Hypothalamus (tissue), 51 donors: ENCODE results near the gene DLG2.

ENCODE experiments used
- DNase-seq, 51 donors: peaks; one replicate each; lab custom pipeline; 2025; lab: John Stamatoyannopoulos, UW

DLG2 gene

DNA sequence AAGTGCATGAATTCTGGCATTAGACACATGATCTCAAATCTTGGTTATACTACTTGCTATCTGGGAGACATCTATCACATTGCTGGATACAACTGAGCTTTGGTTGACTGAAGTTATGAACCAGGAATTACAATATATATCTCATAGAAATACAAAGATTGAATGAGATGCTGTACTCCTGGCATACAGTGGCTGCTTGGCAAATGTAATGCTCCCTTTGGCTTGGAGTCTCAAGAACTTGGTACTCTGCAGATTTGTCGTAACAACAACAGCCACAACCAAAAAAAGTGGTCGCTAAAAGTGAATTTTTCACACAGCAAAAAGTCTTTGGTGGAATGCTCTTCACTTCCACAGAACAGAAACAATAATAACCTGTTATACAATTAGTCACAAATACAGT lies 1082.6 kb downstream of the DLG2 start:
- DNase-seq, result no peak

DNA sequence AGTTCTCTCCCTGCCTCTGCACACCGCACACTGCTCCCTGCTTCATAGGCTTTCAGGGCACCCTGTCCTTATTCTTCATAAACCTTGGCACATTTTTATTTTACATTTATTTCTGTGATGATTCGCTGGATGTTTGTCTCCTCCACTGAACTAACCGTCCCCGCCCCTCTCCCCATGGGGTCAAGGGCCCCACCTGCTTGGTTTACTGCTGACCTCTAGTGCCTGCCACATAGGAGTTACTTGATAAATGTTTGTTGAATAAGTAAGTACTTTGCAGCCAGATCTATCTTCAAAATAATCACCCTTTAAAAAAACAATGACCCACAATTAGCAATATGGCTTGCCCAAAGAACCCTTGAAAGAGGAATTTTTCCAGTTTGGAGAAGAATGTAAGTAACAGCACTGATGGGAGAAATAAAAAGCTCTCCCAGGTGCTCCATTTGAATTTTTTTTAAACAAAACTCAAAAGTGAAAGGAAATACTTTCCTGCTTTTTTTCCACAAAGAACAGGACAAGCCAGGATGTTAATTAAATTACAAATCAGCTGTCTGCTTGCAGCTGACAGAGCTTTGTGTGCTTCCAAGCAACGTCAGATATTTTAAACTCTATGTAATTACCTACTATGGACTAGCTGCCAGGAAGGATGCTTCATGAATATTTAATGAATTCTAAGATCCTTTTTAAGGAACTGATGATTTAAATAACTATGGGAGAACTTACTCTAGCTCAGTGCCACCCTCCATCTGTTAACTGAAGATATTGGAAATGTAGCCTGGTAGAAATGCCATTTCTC lies 1083.6 kb downstream of the DLG2 start:
- DNase-seq, result peak in 1 of 51 donors; percentile 17

DNA sequence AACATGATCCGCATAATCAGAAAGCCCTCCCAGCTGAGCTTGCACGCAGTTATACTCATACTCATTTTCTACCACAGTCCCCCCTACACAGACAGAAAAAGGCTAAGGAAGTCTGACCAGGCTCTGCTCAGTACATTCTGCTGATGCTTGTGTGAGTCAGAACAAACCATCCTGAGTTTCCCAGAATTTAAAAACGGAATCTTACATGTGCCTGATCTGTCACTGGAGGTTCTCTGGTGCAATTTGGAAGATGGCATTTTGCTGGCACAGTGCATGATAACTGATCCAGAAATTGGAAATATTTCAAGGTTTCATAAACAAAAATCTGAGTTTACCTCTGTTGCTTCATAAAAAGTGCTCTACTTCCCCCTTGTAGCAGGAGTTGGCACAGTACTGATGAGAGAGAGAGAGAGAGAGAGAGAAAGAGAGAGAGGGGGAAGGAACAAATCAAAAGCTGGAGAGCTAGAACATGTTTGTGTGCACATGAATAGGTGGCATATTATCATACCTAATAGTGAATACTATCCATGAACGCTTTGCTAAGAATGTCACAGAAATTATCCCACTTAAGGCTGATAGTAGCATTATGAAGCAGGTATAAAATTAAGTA lies 1085.3 kb downstream of the DLG2 start:
- peak in 1 of 51 donors; percentile 64 for DNase-seq

DNA sequence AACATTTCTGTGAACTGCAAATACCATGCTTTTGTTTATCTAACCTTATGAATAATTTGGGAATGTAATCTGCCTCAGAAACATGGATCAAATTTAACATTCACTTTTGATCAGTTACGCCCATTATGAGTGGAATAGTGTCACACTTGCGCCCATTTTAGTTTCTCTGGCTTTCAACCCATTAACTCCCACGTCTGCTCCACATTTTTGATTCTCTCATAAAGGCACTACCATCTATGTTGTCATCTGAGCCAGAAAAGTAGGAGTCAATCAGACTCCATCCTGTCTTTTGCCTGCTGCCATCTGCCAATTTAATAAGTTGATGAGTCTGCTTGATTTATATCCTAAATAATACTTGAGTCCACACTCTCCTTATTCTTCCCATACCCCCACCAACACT lies 1090.7 kb downstream of the DLG2 start:
- no peak for DNase-seq

DNA sequence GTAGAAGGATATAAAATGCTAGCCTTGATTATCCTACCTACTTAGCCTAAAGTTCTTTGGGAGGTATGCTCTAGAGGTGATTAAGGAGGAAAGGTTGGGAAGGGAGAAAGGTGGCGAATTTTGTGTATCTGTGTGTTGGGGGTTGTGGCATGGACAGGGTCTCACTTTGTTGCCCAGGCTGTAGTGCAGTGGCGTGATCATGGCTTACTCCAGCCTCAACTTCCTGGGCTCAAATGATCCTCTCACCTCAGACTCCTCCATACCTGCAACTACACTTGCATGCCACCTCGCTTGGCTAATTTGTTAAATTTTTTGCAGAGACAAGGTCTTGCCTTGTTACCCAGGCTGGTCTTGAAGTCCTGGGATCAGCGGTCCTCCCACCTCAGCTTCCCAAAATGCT lies 1094.8 kb downstream of the DLG2 start:
- DNase-seq, result no peak

DNA sequence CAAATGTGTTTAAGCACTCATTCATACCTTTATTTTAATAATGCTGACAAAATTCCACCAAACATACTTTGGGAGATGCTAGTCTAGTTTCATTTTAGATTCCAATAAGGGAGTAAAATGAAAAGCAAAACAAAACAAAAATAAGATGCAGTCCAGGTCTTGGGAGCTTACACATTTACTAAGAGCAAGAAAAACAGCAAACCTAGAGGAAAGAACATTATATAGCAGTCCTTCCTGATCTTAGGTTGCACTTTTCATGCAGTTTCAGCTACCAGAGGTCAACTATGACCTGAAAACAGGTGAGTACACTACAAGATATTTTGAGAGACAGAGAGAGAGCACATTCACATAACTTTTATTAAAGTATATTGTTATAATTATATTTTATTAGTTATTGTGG lies 1100.9 kb downstream of the DLG2 start:
- DNase-seq, result no peak

DNA sequence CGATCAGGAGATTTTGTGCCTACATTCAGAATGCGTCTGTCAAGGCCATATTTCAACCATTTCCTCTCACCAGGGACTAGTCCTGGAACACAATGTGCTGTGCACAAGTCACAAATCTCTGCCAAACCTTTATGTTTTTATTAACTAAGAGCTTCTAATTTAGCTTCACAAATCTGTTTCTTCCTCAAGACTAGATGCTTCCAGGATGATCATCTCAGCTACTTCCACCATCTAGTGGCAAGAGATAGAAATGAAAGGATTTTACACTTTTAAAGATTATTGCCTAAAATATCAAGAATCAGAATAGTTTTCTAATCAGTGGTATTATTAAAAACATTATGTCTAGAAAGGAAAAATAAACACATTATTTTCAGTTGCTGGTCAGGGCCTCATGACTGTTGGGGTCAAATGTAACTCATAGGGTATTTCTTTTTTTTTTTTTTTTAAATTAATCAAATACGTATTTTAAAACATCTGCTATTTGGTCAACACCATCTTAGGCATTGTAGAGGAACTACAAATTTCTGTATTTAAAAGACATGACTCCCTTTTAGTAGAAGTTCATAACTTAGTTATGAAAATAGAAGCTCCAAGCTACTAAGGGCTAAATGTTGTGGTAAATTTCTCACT lies 1102.6 kb downstream of the DLG2 start:
- peak in 1 of 51 donors; percentile 48 for DNase-seq

DNA sequence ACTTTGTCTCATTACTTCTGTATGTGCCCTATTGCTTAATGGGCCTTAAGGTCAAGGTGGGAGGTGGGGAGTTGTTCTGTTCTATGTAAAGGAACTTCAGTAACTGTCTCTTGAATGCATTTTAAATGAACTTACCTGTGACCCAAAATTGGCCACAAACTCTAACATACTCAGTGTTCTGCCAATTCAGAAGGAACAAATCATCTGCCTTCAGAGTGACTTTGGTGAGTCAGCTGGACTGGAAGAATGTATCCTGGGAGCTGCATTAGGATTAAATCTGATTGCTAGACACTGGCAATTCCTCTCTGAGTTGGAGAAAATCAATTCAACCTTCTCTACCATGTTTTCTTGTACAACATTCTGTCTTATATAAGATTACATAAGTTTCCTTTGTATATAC lies 1104.8 kb downstream of the DLG2 start:
- DNase-seq, result no peak

DNA sequence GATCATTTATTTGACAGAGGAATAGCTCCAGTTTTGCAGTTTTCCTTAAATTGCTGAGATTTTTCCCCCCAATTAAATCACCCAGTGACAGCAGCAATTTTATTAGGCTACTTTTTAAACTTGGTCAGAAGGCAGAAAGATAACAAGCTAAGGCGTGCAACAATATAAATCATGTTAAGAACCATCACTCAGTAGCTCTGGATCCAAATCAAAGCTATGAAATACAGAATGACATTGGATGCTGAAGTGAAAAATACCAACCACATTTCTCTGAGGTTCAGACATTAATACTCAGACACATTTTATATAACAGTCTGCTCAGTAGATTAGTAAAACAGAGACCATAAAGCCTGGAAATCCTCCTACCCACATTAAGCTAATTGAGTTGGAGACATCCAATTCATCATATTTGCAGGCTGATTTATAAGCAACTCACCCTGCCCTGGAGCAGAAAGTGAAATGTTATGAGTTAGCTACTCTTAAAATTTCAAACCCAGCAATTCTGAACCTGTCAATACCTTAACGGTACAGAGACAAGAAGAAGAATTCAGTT lies 1108.4 kb downstream of the DLG2 start:
- DNase-seq, result no peak

DNA sequence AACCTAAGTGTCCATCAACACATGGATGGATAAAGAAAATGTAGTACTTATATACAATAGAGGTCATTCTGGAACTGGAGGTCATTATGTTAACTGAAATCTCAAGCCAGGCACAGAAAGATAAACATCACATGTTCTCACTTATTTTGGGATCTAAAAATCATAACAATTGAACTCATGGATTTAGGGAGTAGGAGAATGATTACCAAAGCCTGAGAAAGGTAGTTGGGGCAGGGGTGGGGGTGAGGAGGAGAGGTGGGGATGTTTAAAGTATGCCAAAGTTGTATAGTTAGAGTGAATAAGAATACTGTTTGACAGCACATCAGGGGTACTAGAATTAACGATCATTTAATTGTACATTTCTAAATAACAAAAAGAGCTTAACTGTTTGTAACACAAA lies 1112.7 kb downstream of the DLG2 start:
- no peak for DNase-seq

DNA sequence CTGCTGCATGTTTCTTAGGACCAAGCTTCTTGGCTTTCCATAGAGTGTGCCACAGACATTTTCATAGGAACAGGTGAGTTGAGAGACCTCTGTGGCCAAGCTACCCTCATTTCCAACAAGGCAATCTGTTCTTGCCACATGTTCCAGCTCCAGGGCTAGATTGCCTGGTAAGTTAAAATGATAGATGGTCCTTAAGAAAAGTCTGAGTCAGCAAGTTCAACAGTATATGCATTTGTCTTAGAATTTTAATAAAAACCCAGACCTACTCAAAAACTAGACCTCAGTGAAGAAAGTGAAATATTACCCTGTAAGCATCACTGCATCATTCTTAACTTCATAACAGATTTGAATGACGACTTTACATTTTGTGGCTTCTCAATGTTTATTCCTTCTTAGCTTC lies 1123.6 kb downstream of the DLG2 start:
- no peak for DNase-seq

DNA sequence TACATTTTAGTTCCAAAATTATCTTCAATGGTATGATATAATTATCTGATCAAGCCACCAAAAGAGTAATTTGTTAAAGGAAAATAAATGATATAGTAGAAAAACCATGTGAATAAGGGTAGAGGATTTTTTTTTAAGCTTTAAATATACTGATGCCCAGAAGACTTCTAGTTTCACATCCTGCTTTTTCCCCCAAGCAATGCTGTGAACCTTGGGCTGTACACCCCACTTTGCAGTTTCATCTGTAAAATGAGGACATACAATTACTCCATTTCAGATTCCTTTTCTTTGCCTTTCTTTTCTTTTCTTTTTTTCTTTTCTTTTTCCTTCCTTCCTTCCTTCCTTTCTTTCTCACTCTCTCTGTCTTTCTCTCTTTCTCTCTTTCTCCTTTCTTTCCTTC lies 1125.4 kb downstream of the DLG2 start:
- no peak for DNase-seq

DNA sequence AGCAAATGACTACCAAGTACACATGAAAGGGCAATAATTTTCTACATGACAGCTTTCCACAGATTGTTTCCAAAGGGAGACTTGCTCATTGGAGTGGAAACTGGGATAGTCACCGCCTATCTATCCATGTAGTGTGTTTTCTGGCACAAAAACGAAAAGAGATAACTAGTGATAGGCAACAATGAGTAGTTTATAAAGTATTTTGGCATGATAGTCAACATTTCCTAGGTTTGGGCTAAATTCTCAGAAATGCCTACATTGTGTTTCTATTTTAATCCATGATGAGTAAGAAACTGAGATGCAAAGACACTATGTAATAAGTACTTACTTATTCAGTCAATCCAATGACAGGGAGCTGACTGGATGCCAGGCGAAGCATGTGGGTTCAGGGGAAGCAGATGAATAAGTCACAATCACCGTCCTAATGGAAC lies 1129.1 kb downstream of the DLG2 start:
- peak in 1 of 51 donors; percentile 29 for DNase-seq

DNA sequence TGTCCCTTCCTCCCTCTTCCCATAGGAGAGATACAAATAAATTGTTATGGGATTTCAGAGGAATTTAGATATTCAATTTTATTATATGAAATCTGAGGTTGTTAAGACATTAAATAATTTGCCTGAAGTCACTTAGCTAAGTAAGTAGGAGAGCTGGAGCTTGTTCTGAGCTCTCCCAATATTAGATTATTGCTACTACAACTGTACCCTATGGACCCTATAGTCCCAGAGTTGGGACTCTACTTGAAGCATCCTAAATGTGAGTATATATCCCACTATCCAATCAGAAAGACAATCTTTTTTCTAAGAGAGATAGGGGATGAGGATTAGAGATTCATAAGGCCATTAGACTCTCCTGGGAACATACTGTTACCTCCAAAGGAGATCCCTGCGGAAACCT lies 1130.0 kb downstream of the DLG2 start:
- no peak for DNase-seq

DNA sequence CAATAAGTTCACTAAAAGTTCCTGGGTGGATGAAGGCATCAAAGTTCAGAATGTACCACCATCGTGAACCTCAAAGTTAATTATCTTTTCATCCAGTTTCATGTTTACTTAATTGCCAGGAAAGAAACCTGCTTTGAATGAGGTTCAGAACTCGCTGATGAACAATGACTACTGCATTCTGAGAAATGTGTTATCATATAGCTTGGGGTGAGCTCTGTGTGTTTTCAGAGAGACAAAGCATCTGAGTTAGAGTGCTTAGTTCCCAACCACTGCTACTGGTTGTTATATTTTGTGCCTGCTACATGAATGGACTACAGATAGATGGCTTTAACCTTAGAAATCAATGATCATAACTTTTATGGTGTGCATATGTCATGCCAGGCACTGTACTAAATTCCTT lies 1131.0 kb downstream of the DLG2 start:
- DNase-seq, result no peak

DNA sequence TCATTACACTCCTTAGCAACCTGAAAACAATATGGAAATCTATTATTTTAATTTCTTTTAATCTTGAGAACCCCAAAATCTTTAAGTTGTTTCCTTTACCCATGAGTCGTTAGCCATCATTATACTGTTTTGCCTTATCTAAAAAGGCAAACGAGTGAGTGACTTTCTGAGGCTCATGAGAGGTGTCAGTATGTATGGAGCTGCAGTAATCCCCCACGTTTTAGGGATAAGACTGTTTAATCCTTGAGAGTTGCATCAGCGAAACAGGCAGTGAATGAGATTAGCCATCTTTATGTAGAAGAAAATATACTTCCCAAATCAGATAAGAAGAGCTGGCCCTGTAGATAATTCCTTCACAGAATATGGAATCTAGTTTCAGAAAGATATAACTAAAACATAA lies 1147.0 kb downstream of the DLG2 start:
- DNase-seq, result no peak

DNA sequence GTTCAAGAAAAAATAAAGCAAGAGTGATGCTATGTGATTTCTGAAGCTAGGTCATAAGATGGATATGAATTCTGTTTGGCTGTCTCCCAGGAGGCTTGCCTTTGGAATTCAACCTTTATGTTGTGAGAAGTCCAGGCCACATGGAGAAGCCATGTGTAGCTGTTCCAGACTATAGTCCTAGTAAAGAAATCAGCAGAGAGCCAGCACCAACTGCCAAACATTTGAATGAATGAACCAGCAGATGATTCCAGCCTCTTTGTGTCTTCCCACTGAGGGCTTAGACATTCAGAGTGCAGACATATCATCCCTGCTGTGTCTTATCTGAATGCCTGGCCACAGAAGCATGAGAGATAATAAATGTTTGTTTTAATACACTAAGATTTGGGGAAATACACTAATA lies 1150.6 kb downstream of the DLG2 start:
- DNase-seq, result no peak

DNA sequence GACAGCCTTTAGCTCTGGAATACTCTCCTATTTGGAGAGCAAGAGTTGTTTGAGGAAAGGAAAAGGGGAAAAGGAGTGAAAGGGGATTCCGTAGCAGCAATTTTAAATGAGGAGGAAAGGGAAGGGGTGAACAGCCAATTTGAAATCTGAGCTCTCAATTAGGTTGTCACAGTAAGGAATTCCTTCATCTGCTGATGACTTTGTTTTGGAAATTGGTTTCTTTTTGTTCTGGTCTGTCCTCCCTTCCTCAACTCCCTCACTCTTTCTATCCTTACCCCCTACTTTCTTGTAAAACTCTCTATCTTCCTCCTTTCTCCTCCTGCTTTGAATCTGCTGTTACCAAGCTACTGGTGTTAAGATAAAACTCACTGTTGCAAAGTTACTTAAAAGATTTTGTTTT lies 1155.6 kb downstream of the DLG2 start:
- no peak for DNase-seq

DNA sequence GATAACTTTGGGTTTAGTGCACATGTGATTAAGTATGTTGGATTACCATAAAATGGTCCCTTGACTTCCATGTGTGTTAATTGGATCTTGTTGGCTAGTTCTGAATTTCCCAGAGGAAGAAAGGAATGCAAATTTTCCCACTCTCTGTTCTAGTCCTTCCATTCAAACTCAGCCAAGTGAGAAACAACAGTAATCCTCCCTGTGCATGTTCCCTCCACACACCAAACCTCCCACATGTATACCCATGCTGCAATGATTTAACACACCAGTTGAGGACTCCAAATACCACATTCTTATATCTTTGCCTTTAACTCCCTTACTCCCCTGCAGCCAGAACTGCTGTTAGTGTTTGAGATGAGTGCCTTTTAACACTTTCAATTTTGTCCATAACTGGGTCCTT lies 1158.9 kb downstream of the DLG2 start:
- no peak for DNase-seq

DNA sequence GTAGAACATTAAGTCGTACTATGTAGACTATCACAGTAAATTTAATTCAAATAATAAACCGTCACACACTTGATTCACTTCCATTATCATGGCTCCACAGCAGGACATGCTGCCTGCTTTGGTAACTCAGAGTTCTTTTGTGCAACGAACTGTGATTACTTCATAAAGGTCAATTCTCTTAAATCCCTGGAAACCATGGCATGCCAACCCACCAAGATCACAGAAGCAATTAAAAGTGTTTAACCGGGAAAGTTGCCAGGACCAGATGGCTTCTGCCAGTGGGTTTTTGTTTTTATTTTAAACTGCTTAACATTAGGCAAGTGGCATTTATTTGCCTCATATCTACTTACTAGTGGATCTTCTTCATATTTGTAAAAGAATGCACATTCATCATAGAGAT lies 1162.1 kb downstream of the DLG2 start:
- peak in 2 of 51 donors; percentile 1 for DNase-seq

DNA sequence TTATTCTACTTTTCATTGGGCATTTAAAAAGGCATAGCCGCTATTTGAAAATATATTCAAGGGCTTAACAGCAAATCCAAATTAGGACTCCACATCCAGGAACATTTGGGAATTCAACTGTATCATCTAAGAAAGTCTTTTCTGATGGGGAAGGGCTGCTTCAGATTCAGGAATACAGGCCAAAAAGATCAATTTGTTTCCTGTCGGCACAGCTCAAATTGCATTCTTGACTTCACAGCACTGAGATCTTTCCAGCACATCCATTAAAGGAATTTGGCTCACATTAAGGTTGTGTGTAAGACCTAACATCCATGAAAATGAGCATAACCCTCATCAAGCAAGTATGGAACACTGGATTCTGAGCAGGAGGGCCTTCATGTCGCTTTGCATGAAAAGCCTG lies 1171.5 kb downstream of the DLG2 start:
- no peak for DNase-seq

DNA sequence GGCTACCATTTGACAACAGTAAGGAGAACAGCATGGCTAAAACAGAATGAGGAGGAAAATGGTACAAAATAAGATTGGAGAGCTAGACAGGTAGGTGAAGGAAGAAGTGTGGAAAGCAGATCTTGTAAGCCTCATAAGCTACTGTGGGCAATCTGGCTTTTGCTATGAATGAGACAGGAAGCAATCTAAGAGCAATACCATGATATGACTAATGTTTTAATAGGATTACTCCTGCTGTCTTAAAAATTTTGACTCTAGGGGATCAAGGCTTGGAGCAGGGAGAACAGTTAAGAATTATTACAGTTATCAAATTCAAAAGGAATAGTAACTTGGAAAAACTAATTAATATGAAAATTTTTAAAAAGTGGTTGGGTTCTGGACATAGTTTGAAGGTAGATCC lies 1174.9 kb downstream of the DLG2 start:
- DNase-seq, result no peak
